HG03108 (cell line): Measurements from ENCODE around the gene PNLIPRP3.

ENCODE experiments used
- ATAC-seq: cut with Tn5 transposase; IDR thresholded peaks from one replicate; pipeline ENCODE4 v1.9.1; 2021; ENCODE audit warnings: moderate library complexity; ENCODE audit not compliant: unreplicated experiment

PNLIPRP3 gene

GRCh38 chr10:116490028-116490662 lies 62.5 kb downstream of the PNLIPRP3 start:
- no peak for ATAC-seq

DNA sequence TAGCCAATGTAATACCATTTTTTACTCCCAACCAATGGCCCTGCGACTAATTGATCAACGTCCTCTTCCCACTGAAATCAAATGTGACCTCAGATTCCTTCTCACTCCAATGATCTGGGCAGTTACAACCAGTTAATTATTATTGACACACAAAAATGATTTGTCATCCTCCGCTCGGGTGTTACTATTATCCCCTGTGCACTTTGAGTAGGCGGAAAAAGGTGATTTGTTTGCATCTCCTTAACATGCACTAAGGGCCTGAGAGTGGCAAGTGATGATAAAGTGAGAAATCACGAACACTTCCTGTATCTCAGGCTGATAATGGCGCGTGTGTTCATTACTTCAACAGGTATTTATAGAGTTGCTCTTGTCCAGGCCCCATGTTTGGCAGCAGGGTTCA lies 77.1 kb downstream of the PNLIPRP3 start:
- ATAC-seq = no peak

- ATAC-seq = no peak
Observed at GRCh38 chr10:116510565-116510964, 82.9 kb downstream of the PNLIPRP3 start.

- ATAC-seq = no peak
Observed at GRCh38 chr10:116511365-116511764, 83.7 kb downstream of the PNLIPRP3 start.

GRCh38 chr10:116521424-116522290 lies 94.0 kb downstream of the PNLIPRP3 start:
- no peak for ATAC-seq

GRCh38 chr10:116522803-116523381 lies 95.2 kb downstream of the PNLIPRP3 start:
- ATAC-seq = no peak

DNA sequence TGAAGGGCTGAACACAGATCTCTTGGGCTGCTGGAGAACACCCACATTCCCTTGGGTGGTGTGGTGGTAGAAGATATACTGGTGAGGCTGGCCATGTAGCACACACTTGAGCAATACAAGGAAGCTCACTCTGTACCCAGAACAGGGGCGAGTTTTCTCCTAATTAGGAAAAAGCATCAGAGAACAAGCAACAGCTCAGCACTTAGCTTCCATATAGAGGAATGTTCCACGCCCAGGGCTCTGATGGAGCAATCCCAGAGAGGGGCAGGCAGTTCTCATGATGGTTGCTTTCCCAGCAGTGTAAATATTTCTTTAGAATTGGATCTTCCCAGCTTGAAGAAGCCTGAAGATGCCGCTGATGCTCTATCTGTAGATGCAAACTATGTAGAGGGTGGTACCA lies 97.1 kb downstream of the PNLIPRP3 start:
- ATAC-seq = no peak

DNA sequence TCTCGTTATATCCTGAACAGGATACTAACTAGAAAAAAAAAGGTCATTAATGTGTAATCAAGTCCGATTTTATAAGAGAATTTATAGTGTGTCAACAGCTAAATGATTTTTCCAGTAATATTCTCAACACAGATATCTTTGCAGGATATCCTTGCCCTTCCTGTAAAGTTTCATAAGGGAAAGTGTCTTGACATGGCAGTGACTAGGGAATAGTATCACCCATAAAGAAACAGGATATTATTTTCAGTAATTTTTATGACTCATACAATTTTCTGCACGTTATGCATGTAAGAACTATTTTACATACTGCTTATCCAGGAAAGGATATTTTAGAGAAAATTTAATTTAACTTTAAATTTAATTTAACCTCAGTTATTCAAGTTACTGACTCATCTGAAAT lies 98.6 kb downstream of the PNLIPRP3 start:
- no peak for ATAC-seq
